22Rv1 (cell line): ENCODE data around the gene MICAL1.

Source experiments
- H3K27ac ChIP-seq: fragments of 450-650 bp; 2 replicates; pipeline ENCODE4 v1.5.1; 2017
- CTCF ChIP-seq: fragments of 450-650 bp; IDR thresholded peaks from 2 replicates; pipeline ENCODE4 v1.5.1; 2017; ENCODE audit warnings: mild to moderate bottlenecking
- ZFX ChIP-seq: fragments of 450-650 bp; IDR thresholded peaks from 2 replicates; pipeline ENCODE4 v1.6.1; 2017; ENCODE audit warnings: antibody characterized with exemption, borderline replicate concordance

The MICAL1 gene

GRCh38 chr6:109475625-109476024 lies 20.1 kb upstream of the MICAL1 start:
- TF ChIP-seq CTCF, result no peak
- TF ChIP-seq ZFX, result no peak
- no peak overlapping the region for H3K27ac ChIP-seq

- TF ChIP-seq ZFX (no peak), CTCF (no peak)
- no peak overlapping the region for H3K27ac ChIP-seq
Measured at GRCh38 chr6:109474995-109475394, 19.4 kb upstream of the MICAL1 start.

- TF ChIP-seq CTCF (no peak), ZFX (no peak)
- H3K27ac ChIP-seq, result no peak overlapping the region
Measured at GRCh38 chr6:109473120-109473519, 17.5 kb upstream of the MICAL1 start.

- TF ChIP-seq CTCF, result no peak
- TF ChIP-seq ZFX, result no peak
- no peak overlapping the region for H3K27ac ChIP-seq
Measured at GRCh38 chr6:109472132-109472995, 16.8 kb upstream of the MICAL1 start.

- TF ChIP-seq CTCF (no peak), ZFX (no peak)
- H3K27ac ChIP-seq, result no peak overlapping the region
Measured at GRCh38 chr6:109471105-109471810, 15.7 kb upstream of the MICAL1 start.

- H3K27ac ChIP-seq, result no peak overlapping the region
- TF ChIP-seq ZFX, result no peak
- no peak for TF ChIP-seq CTCF
Measured at GRCh38 chr6:109469591-109470189, 14.1 kb upstream of the MICAL1 start.

GRCh38 chr6:109467696-109468095 lies 12.1 kb upstream of the MICAL1 start:
- H3K27ac ChIP-seq, result no peak overlapping the region
- no peak for TF ChIP-seq CTCF
- TF ChIP-seq ZFX, result no peak
